Stimulated activated CD8-positive, alpha-beta memory T cell treated with anti-CD3 and anti-CD28 coated beads, Interleukin-7, amount 100 ng/mL, for 48 hours (primary cell): ENCODE measurements around the gene PPP2R2C.

Experiments
- DNase-seq, 2 donors: peaks; one replicate each; pipeline ENCODE4 v3.0.0-alpha.2; 2020; ENCODE audit warnings: low read depth in 1 of 2; ENCODE audit errors: extremely low read depth in 1 of 2

The PPP2R2C gene

GRCh38 chr4:6469898-6470501 is 2.4 kb downstream of the PPP2R2C start:
- no peak for DNase-seq

- no peak for DNase-seq
Observed at GRCh38 chr4:6469144-6469543, 3.3 kb downstream of the PPP2R2C start.

- no peak for DNase-seq
Observed at GRCh38 chr4:6468376-6468775, 4.0 kb downstream of the PPP2R2C start.

- no peak for DNase-seq
Observed at GRCh38 chr4:6467600-6467999, 4.8 kb downstream of the PPP2R2C start.

GRCh38 chr4:6466756-6467381 is 5.5 kb downstream of the PPP2R2C start:
- DNase-seq, result no peak

- DNase-seq, result no peak
Observed at GRCh38 chr4:6465955-6466354, 6.5 kb downstream of the PPP2R2C start.

GRCh38 chr4:6464842-6465588 is 7.4 kb downstream of the PPP2R2C start:
- DNase-seq, result no peak

GRCh38 chr4:6463311-6464289 is 8.8 kb downstream of the PPP2R2C start:
- no peak for DNase-seq

- DNase-seq, result no peak
Observed at GRCh38 chr4:6461301-6462165, 10.9 kb downstream of the PPP2R2C start.

- DNase-seq, result no peak
Observed at GRCh38 chr4:6460876-6461275, 11.5 kb downstream of the PPP2R2C start.

GRCh38 chr4:6458528-6458927 is 13.9 kb downstream of the PPP2R2C start:
- DNase-seq, result no peak

- no peak for DNase-seq
Observed at GRCh38 chr4:6456450-6456849, 16.0 kb downstream of the PPP2R2C start.

GRCh38 chr4:6454112-6454910 is 18.1 kb downstream of the PPP2R2C start:
- DNase-seq, result no peak

GRCh38 chr4:6453688-6453990 is 18.8 kb downstream of the PPP2R2C start:
- DNase-seq, result no peak

GRCh38 chr4:6452897-6453687 is 19.3 kb downstream of the PPP2R2C start:
- no peak for DNase-seq

- DNase-seq, result no peak
Observed at GRCh38 chr4:6452116-6452896, 20.1 kb downstream of the PPP2R2C start.

GRCh38 chr4:6451309-6451708 is 21.1 kb downstream of the PPP2R2C start:
- no peak for DNase-seq

- DNase-seq, result no peak
Observed at GRCh38 chr4:6450709-6451108, 21.7 kb downstream of the PPP2R2C start.
